ENCODE measurements around the gene DAB2IP.
A peak's percentile ranks its signal among the peaks of the same experiment; 100 is the strongest.

Gene DAB2IP

GRCh38 chr9:121645003-121645402, 6.4 kb upstream of the DAB2IP start:
- DNase-seq = no peak

- DNase-seq = no peak
Measured at GRCh38 chr9:121645853-121646807, 5.3 kb upstream of the DAB2IP start.

GRCh38 chr9:121646992-121647391, 4.4 kb upstream of the DAB2IP start:
- DNase-seq = no peak

- DNase-seq = no peak
Measured at GRCh38 chr9:121648172-121648571, 3.3 kb upstream of the DAB2IP start.

- DNase-seq = no peak
Measured at GRCh38 chr9:121648799-121649198, 2.6 kb upstream of the DAB2IP start.

GRCh38 chr9:121649476-121650216, 1.8 kb upstream of the DAB2IP start:
- DNase-seq = no peak

GRCh38 chr9:121650217-121651007, 1.0 kb upstream of the DAB2IP start:
- peak; percentile 64 for DNase-seq

GRCh38 chr9:121651008-121651294, 483 bp upstream of the DAB2IP start:
- no peak for DNase-seq

GRCh38 chr9:121652021-121652837, 795 bp downstream of the DAB2IP start:
- no peak for DNase-seq

GRCh38 chr9:121652838-121653231, 1.4 kb downstream of the DAB2IP start:
- no peak for DNase-seq

GRCh38 chr9:121654499-121655140, 3.2 kb downstream of the DAB2IP start:
- DNase-seq = no peak

- no peak for DNase-seq
Measured at GRCh38 chr9:121655231-121655755, 3.9 kb downstream of the DAB2IP start.

GRCh38 chr9:121656941-121657470, 5.6 kb downstream of the DAB2IP start:
- DNase-seq = no peak

- DNase-seq = no peak
Measured at GRCh38 chr9:121658166-121658565, 6.7 kb downstream of the DAB2IP start.

- no peak for DNase-seq
Measured at GRCh38 chr9:121658591-121658990, 7.2 kb downstream of the DAB2IP start.

GRCh38 chr9:121660367-121660766, 8.9 kb downstream of the DAB2IP start:
- no peak for DNase-seq

- DNase-seq = no peak
Measured at GRCh38 chr9:121660876-121661275, 9.4 kb downstream of the DAB2IP start.

- no peak for DNase-seq
Measured at GRCh38 chr9:121661328-121661727, 9.9 kb downstream of the DAB2IP start.

- no peak for DNase-seq
Measured at GRCh38 chr9:121662359-121662758, 10.9 kb downstream of the DAB2IP start.

- DNase-seq = peak; percentile 64
Measured at GRCh38 chr9:121662891-121663580, 11.6 kb downstream of the DAB2IP start.

Data from fibroblast of skin of back (primary cell).